HepG2 (cell line): ENCODE data around the gene GRIK4.

Experiments
- PRDM15 ChIP-seq: sonication (generic); formaldehyde crosslinking; IDR thresholded peaks from 2 replicates; pipeline ENCODE4 v1.4.0; 2020; ENCODE audit warnings: missing genetic modification reagents
- SMYD3 ChIP-seq: sonication (generic); formaldehyde crosslinking; IDR thresholded peaks from 2 replicates; pipeline ENCODE4 v1.8.1; 2023; ENCODE audit warnings: mild to moderate bottlenecking, missing genetic modification reagents

DNA sequence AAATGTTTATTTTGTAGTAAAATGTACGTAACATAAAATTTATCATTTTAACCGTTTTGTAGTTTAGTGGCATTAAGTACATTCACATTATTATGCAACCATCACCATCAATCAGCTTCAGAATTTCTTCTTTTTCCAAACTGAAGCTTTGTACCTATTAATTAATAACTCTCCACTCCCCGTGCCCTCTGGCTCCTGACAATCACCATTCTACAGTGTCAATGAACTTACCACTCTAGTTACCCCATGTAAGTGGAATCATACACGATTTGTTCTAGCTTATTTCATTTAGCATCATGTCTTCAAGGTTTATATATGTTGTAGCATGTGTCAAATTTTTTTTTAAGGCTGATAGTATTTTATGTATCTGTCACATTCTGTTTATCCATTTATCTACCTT lies 522.1 kb downstream of the GRIK4 start:
- TF ChIP-seq SMYD3 (CRISPR knock-in tag) (no peak), PRDM15 (CRISPR knock-in tag) (no peak)
